GM19025 (cell line): Measurements from ENCODE around the gene PTGES2.
A peak's percentile ranks its signal among the peaks of the same experiment; 100 is the strongest.

Experiments used
- ATAC-seq: cut with Tn5 transposase; IDR thresholded peaks from one replicate; pipeline ENCODE4 v1.9.1; 2021; ENCODE audit warnings: mild to moderate bottlenecking, low read depth, moderate library complexity; ENCODE audit not compliant: unreplicated experiment

PTGES2 gene

GRCh38 chr9:128106181-128106939 is 21.2 kb downstream of the PTGES2 start:
- ATAC-seq = no peak

GRCh38 chr9:128105538-128106175 is 21.9 kb downstream of the PTGES2 start:
- no peak for ATAC-seq

- no peak for ATAC-seq
Observed at GRCh38 chr9:128104171-128104618, 23.3 kb downstream of the PTGES2 start.

GRCh38 chr9:128103589-128103962 is 24.0 kb downstream of the PTGES2 start:
- no peak for ATAC-seq

GRCh38 chr9:128102861-128103588 is 24.5 kb downstream of the PTGES2 start:
- no peak for ATAC-seq

GRCh38 chr9:128102196-128102595 is 25.3 kb downstream of the PTGES2 start:
- ATAC-seq = no peak

- ATAC-seq = no peak
Observed at GRCh38 chr9:128101690-128102089, 25.8 kb downstream of the PTGES2 start.

GRCh38 chr9:128101231-128101661 is 26.3 kb downstream of the PTGES2 start:
- ATAC-seq = no peak

GRCh38 chr9:128100581-128100980 is 26.9 kb downstream of the PTGES2 start:
- ATAC-seq = no peak

- no peak for ATAC-seq
Observed at GRCh38 chr9:128099932-128100491, 27.5 kb downstream of the PTGES2 start.

- ATAC-seq = no peak
Observed at GRCh38 chr9:128099231-128099931, 28.1 kb downstream of the PTGES2 start.

GRCh38 chr9:128098297-128099230 is 29.0 kb downstream of the PTGES2 start:
- no peak for ATAC-seq

- ATAC-seq = no peak
Observed at GRCh38 chr9:128097543-128098296, 29.8 kb downstream of the PTGES2 start.

GRCh38 chr9:128096616-128097536 is 30.7 kb downstream of the PTGES2 start:
- ATAC-seq = no peak

- no peak for ATAC-seq
Observed at GRCh38 chr9:128094950-128095544, 32.5 kb downstream of the PTGES2 start.

GRCh38 chr9:128094166-128094949 is 33.2 kb downstream of the PTGES2 start:
- peak; percentile 76 for ATAC-seq
